ENCODE results near the gene PTK6.

- TF ChIP-seq, protein P1, sequence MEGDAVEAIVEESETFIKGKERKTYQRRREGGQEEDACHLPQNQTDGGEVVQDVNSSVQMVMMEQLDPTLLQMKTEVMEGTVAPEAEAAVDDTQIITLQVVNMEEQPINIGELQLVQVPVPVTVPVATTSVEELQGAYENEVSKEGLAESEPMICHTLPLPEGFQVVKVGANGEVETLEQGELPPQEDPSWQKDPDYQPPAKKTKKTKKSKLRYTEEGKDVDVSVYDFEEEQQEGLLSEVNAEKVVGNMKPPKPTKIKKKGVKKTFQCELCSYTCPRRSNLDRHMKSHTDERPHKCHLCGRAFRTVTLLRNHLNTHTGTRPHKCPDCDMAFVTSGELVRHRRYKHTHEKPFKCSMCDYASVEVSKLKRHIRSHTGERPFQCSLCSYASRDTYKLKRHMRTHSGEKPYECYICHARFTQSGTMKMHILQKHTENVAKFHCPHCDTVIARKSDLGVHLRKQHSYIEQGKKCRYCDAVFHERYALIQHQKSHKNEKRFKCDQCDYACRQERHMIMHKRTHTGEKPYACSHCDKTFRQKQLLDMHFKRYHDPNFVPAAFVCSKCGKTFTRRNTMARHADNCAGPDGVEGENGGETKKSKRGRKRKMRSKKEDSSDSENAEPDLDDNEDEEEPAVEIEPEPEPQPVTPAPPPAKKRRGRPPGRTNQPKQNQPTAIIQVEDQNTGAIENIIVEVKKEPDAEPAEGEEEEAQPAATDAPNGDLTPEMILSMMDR (IDR thresholded peaks at IDR 0.05), result no peak
- TF ChIP-seq POLR2AphosphoS5 (IDR thresholded peaks at IDR 0.05), result peak; percentile 24 to 36 (median 30)
- TF ChIP-seq POLR2A (IDR thresholded peaks at IDR 0.05), result no peak
- TF ChIP-seq EP300 (IDR thresholded peaks at IDR 0.05; ENCODE audit: low read depth), result peak; percentile 23
These were observed 7.9 kb upstream of the PTK6 start for GRCh38 chr20:63544958-63545516.

Data from transverse colon (tissue), 4 donors.